ENCODE results near the gene GPR37L1. TPM values are rescaled to one million over a fixed set of nuclear protein-coding genes. Genes with fewer than 3 reads are reported as not detected.

Gene GPR37L1, protein sequence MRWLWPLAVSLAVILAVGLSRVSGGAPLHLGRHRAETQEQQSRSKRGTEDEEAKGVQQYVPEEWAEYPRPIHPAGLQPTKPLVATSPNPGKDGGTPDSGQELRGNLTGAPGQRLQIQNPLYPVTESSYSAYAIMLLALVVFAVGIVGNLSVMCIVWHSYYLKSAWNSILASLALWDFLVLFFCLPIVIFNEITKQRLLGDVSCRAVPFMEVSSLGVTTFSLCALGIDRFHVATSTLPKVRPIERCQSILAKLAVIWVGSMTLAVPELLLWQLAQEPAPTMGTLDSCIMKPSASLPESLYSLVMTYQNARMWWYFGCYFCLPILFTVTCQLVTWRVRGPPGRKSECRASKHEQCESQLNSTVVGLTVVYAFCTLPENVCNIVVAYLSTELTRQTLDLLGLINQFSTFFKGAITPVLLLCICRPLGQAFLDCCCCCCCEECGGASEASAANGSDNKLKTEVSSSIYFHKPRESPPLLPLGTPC
- total RNA-seq (2014; rRNA removed; shearing (Covaris generic)): 0.03 TPM in 1 of 2 replicates, not detected in the other
- total RNA-seq (2022): not detected in 2 replicates
- Bru-seq, nascent RNA: not detected
- BruChase-seq, experiment 1, labeled RNA remaining after a 6-hour chase: not detected
- not detected for BruChase-seq, experiment 2, labeled RNA remaining after a 2-hour chase
- long read RNA-seq: 0 reads

DNA sequence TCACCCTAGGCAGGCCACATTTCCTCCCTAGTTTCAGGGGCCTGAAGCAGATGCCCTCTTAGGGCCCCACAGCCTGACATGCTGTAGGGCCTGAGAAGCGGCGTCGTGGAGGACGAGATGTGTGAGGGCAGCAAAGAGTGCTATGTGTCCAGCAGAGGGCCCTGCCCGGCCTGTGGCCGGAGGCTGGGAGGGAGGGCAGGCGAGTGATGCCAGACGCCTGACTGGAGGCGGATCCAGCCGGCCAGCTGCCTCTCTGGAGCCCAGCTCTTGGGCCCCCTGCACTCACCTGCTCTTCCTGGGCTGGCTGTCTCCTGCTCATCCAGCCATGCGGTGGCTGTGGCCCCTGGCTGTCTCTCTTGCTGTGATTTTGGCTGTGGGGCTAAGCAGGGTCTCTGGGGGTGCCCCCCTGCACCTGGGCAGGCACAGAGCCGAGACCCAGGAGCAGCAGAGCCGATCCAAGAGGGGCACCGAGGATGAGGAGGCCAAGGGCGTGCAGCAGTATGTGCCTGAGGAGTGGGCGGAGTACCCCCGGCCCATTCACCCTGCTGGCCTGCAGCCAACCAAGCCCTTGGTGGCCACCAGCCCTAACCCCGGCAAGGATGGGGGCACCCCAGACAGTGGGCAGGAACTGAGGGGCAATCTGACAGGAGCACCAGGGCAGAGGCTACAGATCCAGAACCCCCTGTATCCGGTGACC is at the start of gene GPR37L1:
Gene GPR37L1 (plus strand): TSS at position 279 of the 697 bp plus-strand sequence. CDS start 47 bp downstream, at position 326.
- Histone ChIP-seq H3K9me2 (ENCODE audit: insufficient read depth, low read length) (no peaks in the 10 kb centered on the region), H3K27ac (ENCODE audit: low read depth, low read length, poor library complexity, severe bottlenecking) (no peak within 1 kb of the TSS), H3K79me2 (ENCODE audit: insufficient read depth, low read depth, low read length) (no peaks in the 10 kb centered on the region), H2AFZ (ENCODE audit: low read length) (no peak within 1 kb of the TSS), H3K4me3 (ENCODE audit: low read depth, low read length, poor library complexity, severe bottlenecking) (no peak within 1 kb of the TSS), H3K4me2 (ENCODE audit: low read length) (no peak within 1 kb of the TSS), H4K20me1 (ENCODE audit: insufficient read depth, low read length) (no peaks in the 10 kb centered on the region; the same call in 1 of the 2 replicates), H3K4me1 (ENCODE audit: insufficient read depth, low read length, poor library complexity, severe bottlenecking) (no peaks in the 10 kb centered on the region), H3K9me3 (ENCODE audit: low read length) (no peaks in the 10 kb centered on the region), H3K36me3 (ENCODE audit: insufficient read depth, low read length) (no peaks in the 10 kb centered on the region)
- ChIA-PET POLR2A (no interaction called here), CTCF (ENCODE audit: unreplicated experiment) (no interaction called here)
- no TSS peak for BruUV-seq (replicated peaks)
- intact Hi-C loops (cut with micrococcal nuclease; ENCODE audit: unreplicated experiment): no loop called here
- no peak for DNase-seq (ENCODE audit: low spot score)
- TF ChIP-seq, protein P1, sequence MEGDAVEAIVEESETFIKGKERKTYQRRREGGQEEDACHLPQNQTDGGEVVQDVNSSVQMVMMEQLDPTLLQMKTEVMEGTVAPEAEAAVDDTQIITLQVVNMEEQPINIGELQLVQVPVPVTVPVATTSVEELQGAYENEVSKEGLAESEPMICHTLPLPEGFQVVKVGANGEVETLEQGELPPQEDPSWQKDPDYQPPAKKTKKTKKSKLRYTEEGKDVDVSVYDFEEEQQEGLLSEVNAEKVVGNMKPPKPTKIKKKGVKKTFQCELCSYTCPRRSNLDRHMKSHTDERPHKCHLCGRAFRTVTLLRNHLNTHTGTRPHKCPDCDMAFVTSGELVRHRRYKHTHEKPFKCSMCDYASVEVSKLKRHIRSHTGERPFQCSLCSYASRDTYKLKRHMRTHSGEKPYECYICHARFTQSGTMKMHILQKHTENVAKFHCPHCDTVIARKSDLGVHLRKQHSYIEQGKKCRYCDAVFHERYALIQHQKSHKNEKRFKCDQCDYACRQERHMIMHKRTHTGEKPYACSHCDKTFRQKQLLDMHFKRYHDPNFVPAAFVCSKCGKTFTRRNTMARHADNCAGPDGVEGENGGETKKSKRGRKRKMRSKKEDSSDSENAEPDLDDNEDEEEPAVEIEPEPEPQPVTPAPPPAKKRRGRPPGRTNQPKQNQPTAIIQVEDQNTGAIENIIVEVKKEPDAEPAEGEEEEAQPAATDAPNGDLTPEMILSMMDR (conservative IDR thresholded peaks at IDR 0.05; ENCODE audit: low read length): no peak
- no peak for TF ChIP-seq EZH2phosphoT487 (IDR thresholded peaks at IDR 0.05; ENCODE audit: borderline replicate concordance, low read depth, low read length)

DNA sequence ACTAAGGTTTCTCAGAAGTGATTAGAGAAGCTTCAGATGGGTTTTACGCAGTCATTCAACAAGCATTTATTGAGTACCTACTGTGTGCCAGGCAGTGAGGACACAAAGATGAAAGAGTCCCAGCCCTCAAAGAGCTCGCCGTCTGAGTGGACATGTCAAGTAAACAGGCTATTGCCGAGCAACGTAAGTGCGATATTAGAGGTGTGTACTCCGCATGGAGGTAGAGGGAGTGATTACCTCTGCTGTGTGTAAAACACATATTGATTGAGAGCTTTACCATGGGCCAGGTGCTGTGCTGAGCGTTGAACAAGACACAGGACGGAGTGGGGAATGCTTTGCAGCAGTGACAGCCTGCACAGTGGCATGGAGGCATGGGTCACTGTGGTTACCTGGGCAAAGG is 49.5 kb upstream of the GPR37L1 start:
- TF ChIP-seq, protein P1 (conservative IDR thresholded peaks at IDR 0.05; ENCODE audit: low read length): no peak
- TF ChIP-seq EZH2phosphoT487 (IDR thresholded peaks at IDR 0.05; ENCODE audit: borderline replicate concordance, low read depth, low read length): no peak
- ChIA-PET POLR2A (no interaction called here), CTCF (ENCODE audit: unreplicated experiment) (no interaction called here)
- Histone ChIP-seq H3K4me3 (ENCODE audit: low read depth, low read length, poor library complexity, severe bottlenecking) (no peak overlapping the region), H2AFZ (ENCODE audit: low read length) (no peak overlapping the region), H3K79me2 (ENCODE audit: insufficient read depth, low read depth, low read length) (no peaks in the 10 kb centered on the region), H3K4me2 (ENCODE audit: low read length) (no peak overlapping the region), H3K27ac (ENCODE audit: low read depth, low read length, poor library complexity, severe bottlenecking) (no peak overlapping the region), H4K20me1 (ENCODE audit: insufficient read depth, low read length) (no peaks in the 10 kb centered on the region), H3K36me3 (ENCODE audit: insufficient read depth, low read length) (no peaks in the 10 kb centered on the region), H3K9me2 (ENCODE audit: insufficient read depth, low read length) (no peaks in the 10 kb centered on the region), H3K4me1 (ENCODE audit: insufficient read depth, low read length, poor library complexity, severe bottlenecking) (peaks cover 2% of the 10 kb centered on the region), H3K9me3 (ENCODE audit: low read length) (no peaks in the 10 kb centered on the region)
- no TSS peak for BruUV-seq (replicated peaks)
- intact Hi-C loops (cut with micrococcal nuclease; ENCODE audit: unreplicated experiment): no loop called here
- no peak for DNase-seq (ENCODE audit: low spot score)

All from OCI-LY7 (cell line).